Measurements from ENCODE around the gene CSTPP1. TPM values are rescaled to one million over a fixed set of nuclear protein-coding genes. Genes with fewer than 3 reads are reported as not detected.
"Not testable (repeated sequence)": the region's sequence is repeated elsewhere in the genome, so short reads cannot be mapped to it uniquely, and the experiment has no call there.

The CSTPP1 gene
- total and polyA plus RNA-seq, 4 donors = 46.6 to 104 (median 72.3) TPM

DNA sequence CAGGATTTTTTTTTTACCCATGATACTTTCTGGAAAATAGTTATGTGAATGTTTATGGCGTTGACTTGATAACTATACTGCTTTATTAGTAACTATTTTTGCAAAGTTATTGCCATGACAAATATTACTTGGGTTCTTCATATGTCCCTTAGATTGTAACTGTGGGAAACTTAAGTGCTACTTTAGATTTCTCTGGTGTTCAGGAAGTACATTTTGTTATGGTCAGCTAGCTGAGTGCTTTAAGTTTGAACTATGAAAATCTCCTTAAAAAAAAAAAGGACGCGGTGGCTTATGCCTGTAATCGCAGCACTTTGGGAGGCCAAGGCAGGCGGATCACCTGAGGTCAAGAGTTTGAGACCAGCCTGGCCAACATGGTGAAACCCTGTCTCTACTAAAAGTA lies 42.8 kb downstream of the CSTPP1 start:
- no CpG with 5 or more reads among the region's 5 CpGs for WGBS (ENCODE audit: insufficient coverage)
- Histone ChIP-seq H3K27me3 (ENCODE audit: control insufficient read depth, insufficient read depth, low read length) (no peaks in the 10 kb centered on the region), H3K36me3 (ENCODE audit: control insufficient read depth, insufficient read depth, low read length) (no peaks in the 10 kb centered on the region), H3K27ac (ENCODE audit: low read depth, low read length) (no peak overlapping the region), H3K4me1 (ENCODE audit: control insufficient read depth, insufficient read depth, low read length) (peaks cover 4% of the 10 kb centered on the region), H3K9me3 (ENCODE audit: control insufficient read depth, insufficient read depth, low read length) (no peaks in the 10 kb centered on the region), H3K4me3 (ENCODE audit: low read depth, low read length) (no peak overlapping the region)
- DNase-seq (ENCODE audit: low read depth in 4 of 6, low spot score in 6 of 6) = no peak

- no peak overlapping the region for H3K27ac ChIP-seq (ENCODE audit: low read depth, low read length)
- peaks cover 4% of the 10 kb centered on the region for H3K4me1 ChIP-seq (ENCODE audit: control insufficient read depth, insufficient read depth, low read length)
- no peaks in the 10 kb centered on the region for H3K36me3 ChIP-seq (ENCODE audit: control insufficient read depth, insufficient read depth, low read length)
- no peak for DNase-seq (ENCODE audit: low read depth in 4 of 6, low spot score in 6 of 6)
- no peak overlapping the region for H3K4me3 ChIP-seq (ENCODE audit: low read depth, low read length)
- no CpG with 5 or more reads among the region's 3 CpGs for WGBS (ENCODE audit: insufficient coverage)
- no peaks in the 10 kb centered on the region for H3K27me3 ChIP-seq (ENCODE audit: control insufficient read depth, insufficient read depth, low read length)
- H3K9me3 ChIP-seq (ENCODE audit: control insufficient read depth, insufficient read depth, low read length) = no peaks in the 10 kb centered on the region
Measured at GRCh38 chr11:46981436-46981835, 44.9 kb downstream of the CSTPP1 start.

GRCh38 chr11:46982797-46983452 lies 46.4 kb downstream of the CSTPP1 start:
- Histone ChIP-seq H3K4me3 (ENCODE audit: low read depth, low read length) (no peak overlapping the region), H3K27me3 (ENCODE audit: control insufficient read depth, insufficient read depth, low read length) (no peaks in the 10 kb centered on the region), H3K27ac (ENCODE audit: low read depth, low read length) (no peak overlapping the region), H3K36me3 (ENCODE audit: control insufficient read depth, insufficient read depth, low read length) (no peaks in the 10 kb centered on the region), H3K4me1 (ENCODE audit: control insufficient read depth, insufficient read depth, low read length) (no peaks in the 10 kb centered on the region), H3K9me3 (ENCODE audit: control insufficient read depth, insufficient read depth, low read length) (no peaks in the 10 kb centered on the region)
- WGBS (ENCODE audit: insufficient coverage) = 100% methylated on average over 1 of the region's 2 CpGs
- no peak for DNase-seq (ENCODE audit: low read depth in 4 of 6, low spot score in 6 of 6)

DNA sequence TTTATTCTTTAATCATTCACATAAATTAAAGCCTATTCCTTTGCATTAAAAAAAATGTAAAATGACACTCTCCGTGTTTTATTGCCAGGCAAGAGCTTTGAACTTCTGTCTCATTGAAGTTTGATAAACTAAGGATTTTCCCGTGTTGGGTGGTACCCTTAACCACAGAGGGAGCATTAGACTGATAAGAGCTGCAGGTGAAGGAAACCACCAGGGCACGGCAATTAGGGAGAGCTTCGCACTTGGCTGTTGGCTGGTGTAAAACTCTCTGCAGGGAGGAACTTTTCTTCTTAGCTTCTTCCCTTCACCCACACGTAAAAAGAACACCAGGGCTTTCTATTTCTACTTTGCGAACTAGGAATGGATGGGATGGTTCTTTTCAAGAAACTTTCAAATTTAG lies 47.0 kb downstream of the CSTPP1 start:
- DNase-seq (ENCODE audit: low read depth in 4 of 6, low spot score in 6 of 6) = no peak
- Histone ChIP-seq H3K4me1 (ENCODE audit: control insufficient read depth, insufficient read depth, low read length) (no peaks in the 10 kb centered on the region), H3K27me3 (ENCODE audit: control insufficient read depth, insufficient read depth, low read length) (no peaks in the 10 kb centered on the region), H3K4me3 (ENCODE audit: low read depth, low read length) (no peak overlapping the region), H3K36me3 (ENCODE audit: control insufficient read depth, insufficient read depth, low read length) (no peaks in the 10 kb centered on the region), H3K9me3 (ENCODE audit: control insufficient read depth, insufficient read depth, low read length) (no peaks in the 10 kb centered on the region), H3K27ac (ENCODE audit: low read depth, low read length) (no peak overlapping the region)
- 59% methylated on average over 2 of the region's 6 CpGs for WGBS (ENCODE audit: insufficient coverage)

DNA sequence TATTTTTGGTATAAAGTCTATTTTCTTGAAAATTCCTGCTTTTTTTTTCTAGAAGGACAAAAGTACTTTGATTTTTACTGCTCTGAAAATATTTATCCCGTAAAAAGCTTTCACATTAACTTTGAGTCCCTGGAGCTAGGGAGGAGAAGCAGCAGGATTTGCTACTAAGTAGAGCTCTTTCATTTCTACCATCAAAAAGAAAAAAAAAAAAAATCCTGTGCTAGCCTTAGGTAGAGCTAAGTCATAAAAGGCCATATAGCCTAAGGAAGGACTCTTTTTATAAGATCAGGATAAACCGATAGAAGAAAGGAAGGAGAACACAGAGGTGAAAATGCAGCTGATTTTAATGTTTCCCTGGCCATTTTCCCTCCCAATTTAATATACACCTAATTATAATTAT lies 48.0 kb downstream of the CSTPP1 start:
- WGBS (ENCODE audit: insufficient coverage) = no CpG with 5 or more reads among the region's 2 CpGs
- no peak for DNase-seq (ENCODE audit: low read depth in 4 of 6, low spot score in 6 of 6)
- Histone ChIP-seq H3K4me1 (ENCODE audit: control insufficient read depth, insufficient read depth, low read length) (no peaks in the 10 kb centered on the region), H3K27ac (ENCODE audit: low read depth, low read length) (no peak overlapping the region), H3K36me3 (ENCODE audit: control insufficient read depth, insufficient read depth, low read length) (peaks cover 4% of the 10 kb centered on the region), H3K9me3 (ENCODE audit: control insufficient read depth, insufficient read depth, low read length) (no peaks in the 10 kb centered on the region), H3K4me3 (ENCODE audit: low read depth, low read length) (no peak overlapping the region), H3K27me3 (ENCODE audit: control insufficient read depth, insufficient read depth, low read length) (no peaks in the 10 kb centered on the region)

DNA sequence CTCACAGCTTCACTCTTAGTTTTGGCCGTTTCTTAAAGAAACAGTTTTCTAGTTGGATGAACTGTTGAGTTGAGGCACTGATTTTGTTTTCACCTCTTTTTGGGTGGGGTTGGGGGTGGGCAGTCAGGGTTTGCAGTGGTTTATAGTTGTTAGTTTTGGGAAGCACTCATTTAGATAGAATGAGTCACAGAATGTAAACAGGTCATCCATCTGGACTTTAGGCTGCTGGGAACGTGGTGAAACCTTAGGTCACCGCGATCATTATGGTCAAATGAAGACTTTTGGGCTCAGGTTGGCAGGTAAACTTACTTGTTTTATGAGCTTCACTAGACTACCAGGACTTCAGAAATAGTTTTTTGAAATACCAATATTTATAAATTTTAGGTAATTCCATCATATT lies 48.4 kb downstream of the CSTPP1 start:
- WGBS (ENCODE audit: insufficient coverage) = no CpG with 5 or more reads among the region's 4 CpGs
- Histone ChIP-seq H3K4me1 (ENCODE audit: control insufficient read depth, insufficient read depth, low read length) (no peaks in the 10 kb centered on the region), H3K27me3 (ENCODE audit: control insufficient read depth, insufficient read depth, low read length) (no peaks in the 10 kb centered on the region), H3K4me3 (ENCODE audit: low read depth, low read length) (no peak overlapping the region), H3K36me3 (ENCODE audit: control insufficient read depth, insufficient read depth, low read length) (peaks cover 4% of the 10 kb centered on the region), H3K9me3 (ENCODE audit: control insufficient read depth, insufficient read depth, low read length) (no peaks in the 10 kb centered on the region), H3K27ac (ENCODE audit: low read depth, low read length) (no peak overlapping the region)
- DNase-seq (ENCODE audit: low read depth in 4 of 6, low spot score in 6 of 6) = no peak

DNA sequence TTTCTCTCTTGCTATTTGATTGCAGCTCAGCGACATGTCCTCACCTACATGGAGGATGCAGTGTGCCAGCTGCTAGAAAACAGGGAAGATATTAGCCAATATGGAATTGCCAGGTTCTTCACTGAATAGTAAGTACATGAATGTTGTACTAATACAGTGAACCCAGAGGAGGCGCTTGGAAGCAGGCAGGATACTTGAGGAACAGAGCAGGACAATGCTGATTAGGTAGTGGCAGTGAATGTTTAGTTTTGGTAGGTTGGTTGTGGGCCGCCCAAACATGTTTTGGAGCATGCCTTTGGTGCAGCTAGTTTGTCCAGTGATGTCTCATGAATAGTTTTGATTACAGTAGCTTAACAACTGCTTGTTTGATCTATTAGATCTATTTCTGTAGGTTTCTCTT lies 50.6 kb downstream of the CSTPP1 start:
- no peak for DNase-seq (ENCODE audit: low read depth in 4 of 6, low spot score in 6 of 6)

GRCh38 chr11:46989810-46990487 lies 53.4 kb downstream of the CSTPP1 start:
- not testable (repeated sequence) for H3K4me3 ChIP-seq (ENCODE audit: low read depth, low read length); H3K4me1 ChIP-seq (ENCODE audit: control insufficient read depth, insufficient read depth, low read length); DNase-seq (ENCODE audit: low read depth in 4 of 6, low spot score in 6 of 6); H3K27ac ChIP-seq (ENCODE audit: low read depth, low read length); H3K27me3 ChIP-seq (ENCODE audit: control insufficient read depth, insufficient read depth, low read length); H3K36me3 ChIP-seq (ENCODE audit: control insufficient read depth, insufficient read depth, low read length); H3K9me3 ChIP-seq (ENCODE audit: control insufficient read depth, insufficient read depth, low read length)
- no CpG with 5 or more reads among the region's 1 CpG for WGBS (ENCODE audit: insufficient coverage)

More for the DNA sequence above, 50.6 kb downstream of the CSTPP1 start:
- Histone ChIP-seq H3K4me3 (ENCODE audit: low read depth, low read length) (no peak overlapping the region), H3K9me3 (ENCODE audit: control insufficient read depth, insufficient read depth, low read length) (no peaks in the 10 kb centered on the region), H3K27ac (ENCODE audit: low read depth, low read length) (no peak overlapping the region), H3K27me3 (ENCODE audit: control insufficient read depth, insufficient read depth, low read length) (no peaks in the 10 kb centered on the region), H3K4me1 (ENCODE audit: control insufficient read depth, insufficient read depth, low read length) (no peaks in the 10 kb centered on the region), H3K36me3 (ENCODE audit: control insufficient read depth, insufficient read depth, low read length) (peaks cover 4% of the 10 kb centered on the region)
- WGBS (ENCODE audit: insufficient coverage) = 94% methylated on average over 2 of the region's 3 CpGs

DNA sequence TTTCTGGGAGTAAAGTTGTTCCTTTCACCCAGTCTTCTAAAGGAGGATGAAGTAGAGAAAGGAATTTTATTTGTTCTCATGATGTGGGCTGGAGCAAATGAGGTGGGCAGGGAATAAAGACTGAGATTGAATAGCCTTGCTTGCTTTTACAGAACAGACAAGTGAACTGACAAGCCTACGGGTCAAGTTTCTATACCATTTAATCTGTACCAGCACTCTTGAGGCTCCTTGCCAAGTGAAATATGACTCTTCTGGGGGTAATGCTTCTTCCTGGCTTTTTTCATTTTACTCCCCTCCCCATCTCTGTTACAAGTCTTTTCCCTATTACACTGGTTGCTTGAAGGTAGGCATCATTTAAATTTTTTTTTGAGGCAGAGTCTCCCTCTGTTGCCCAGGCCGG lies 54.8 kb downstream of the CSTPP1 start:
- Histone ChIP-seq H3K4me3 (ENCODE audit: low read depth, low read length) (no peak overlapping the region), H3K27ac (ENCODE audit: low read depth, low read length) (no peak overlapping the region), H3K4me1 (ENCODE audit: control insufficient read depth, insufficient read depth, low read length) (no peaks in the 10 kb centered on the region), H3K36me3 (ENCODE audit: control insufficient read depth, insufficient read depth, low read length) (peaks cover 4% of the 10 kb centered on the region), H3K27me3 (ENCODE audit: control insufficient read depth, insufficient read depth, low read length) (no peaks in the 10 kb centered on the region), H3K9me3 (ENCODE audit: control insufficient read depth, insufficient read depth, low read length) (no peaks in the 10 kb centered on the region)
- WGBS (ENCODE audit: insufficient coverage) = 100% methylated on average over 1 of the region's 2 CpGs
- DNase-seq (ENCODE audit: low read depth in 4 of 6, low spot score in 6 of 6) = no peak

- not testable (repeated sequence) for H3K9me3 ChIP-seq (ENCODE audit: control insufficient read depth, insufficient read depth, low read length); H3K27me3 ChIP-seq (ENCODE audit: control insufficient read depth, insufficient read depth, low read length); DNase-seq (ENCODE audit: low read depth in 4 of 6, low spot score in 6 of 6); H3K4me1 ChIP-seq (ENCODE audit: control insufficient read depth, insufficient read depth, low read length); H3K27ac ChIP-seq (ENCODE audit: low read depth, low read length); H3K36me3 ChIP-seq (ENCODE audit: control insufficient read depth, insufficient read depth, low read length); H3K4me3 ChIP-seq (ENCODE audit: low read depth, low read length)
- WGBS (ENCODE audit: insufficient coverage) = 100% methylated on average over 1 of the region's 2 CpGs
Measured at GRCh38 chr11:46992386-46992785, 55.8 kb downstream of the CSTPP1 start.
